ENCODE measurements around the gene RALGDS. TPM values are rescaled to one million over a fixed set of nuclear protein-coding genes. Genes with fewer than 3 reads are reported as not detected.

Gene RALGDS
- total and polyA plus RNA-seq, 2 experiments from 2014 or later = 8.6 to 20.3 TPM

DNA sequence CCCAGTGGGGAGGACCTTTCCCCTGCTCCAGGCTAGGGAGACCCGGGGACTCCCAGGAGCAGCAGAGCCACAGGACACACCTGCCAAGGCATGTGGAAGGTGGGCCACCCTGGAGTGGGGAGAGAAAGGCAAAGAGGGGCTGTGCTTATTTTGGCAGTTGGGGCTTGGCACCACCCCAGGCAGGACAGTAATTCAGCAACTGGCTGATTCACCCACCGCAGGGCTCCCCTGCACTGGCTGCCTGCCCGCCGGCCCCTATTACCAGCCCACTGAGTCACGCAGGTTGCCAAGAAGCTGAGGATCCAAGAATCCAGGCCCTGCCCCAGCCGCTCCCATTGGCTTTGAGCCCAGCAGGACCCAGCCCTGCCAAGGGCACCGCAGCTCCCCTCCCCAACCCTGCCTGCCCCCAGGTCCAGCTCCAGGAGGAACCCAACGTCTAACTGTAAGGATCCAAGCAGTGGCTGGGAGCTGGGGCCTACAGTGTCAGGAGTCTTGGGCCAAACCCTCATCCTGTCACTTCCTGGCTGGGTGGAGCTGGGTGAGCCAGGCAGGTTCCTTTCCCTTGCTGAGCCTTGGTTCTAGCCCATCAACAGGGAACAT, 14.2 kb upstream of the RALGDS start:
- no peaks in the 10 kb centered on the region for H3K4me1 ChIP-seq (ENCODE audit: insufficient read depth)
- ATAC-seq (no peak), DNase-seq (ENCODE audit: low spot score) (no peak)
- no peaks in the 10 kb centered on the region for H3F3A ChIP-seq (replicated peaks; ENCODE audit: low read depth)
- H3K79me2 ChIP-seq (replicated peaks; ENCODE audit: insufficient read depth) = no peaks in the 10 kb centered on the region
- H3K27me3 ChIP-seq (ENCODE audit: insufficient read depth) = no peaks in the 10 kb centered on the region
- H3K27ac ChIP-seq (ENCODE audit: low read depth) = no peak overlapping the region
- peaks cover 8% of the 10 kb centered on the region for H4K20me1 ChIP-seq (replicated peaks; ENCODE audit: insufficient read depth)
- no peaks in the 10 kb centered on the region for H3K9me3 Mint-ChIP-seq
- no peaks in the 10 kb centered on the region; the same call in 2 of the 3 replicates for H3K36me3 Mint-ChIP-seq (ENCODE audit: low read depth)
- H3K4me3 Mint-ChIP-seq = no peak overlapping the region
- H3K36me3 ChIP-seq (ENCODE audit: insufficient read depth) = no peaks in the 10 kb centered on the region
- no peak overlapping the region for H2AFZ ChIP-seq
- no peaks in the 10 kb centered on the region for H3K9me2 ChIP-seq (ENCODE audit: insufficient read depth)
- H3K27ac Mint-ChIP-seq = no peak overlapping the region
- no peak overlapping the region for H3K4me2 ChIP-seq
- H3K4me1 Mint-ChIP-seq = peaks cover 14% of the 10 kb centered on the region
- H3K4me3 ChIP-seq = no peak overlapping the region
- peaks cover 8% of the 10 kb centered on the region for H3K27me3 Mint-ChIP-seq (ENCODE audit: insufficient read depth, low read depth, poor library complexity)
- TF ChIP-seq JUNB (IDR thresholded peaks at IDR 0.05; ENCODE audit: unreplicated experiment) (no peak), STAT1 (IDR thresholded peaks at IDR 0.05; ENCODE audit: unreplicated experiment) (no peak), EZH2phosphoT487 (IDR thresholded peaks at IDR 0.05; ENCODE audit: unreplicated experiment) (no peak), ZNF331 (CRISPR knock-in tag; IDR thresholded peaks at IDR 0.05; ENCODE audit: low read depth) (no peak), POLR2AphosphoS5 (IDR thresholded peaks at IDR 0.05; ENCODE audit: low read depth) (no peak), NANOG (IDR thresholded peaks at IDR 0.05; ENCODE audit: borderline replicate concordance) (no peak), EZH2 (IDR thresholded peaks at IDR 0.05; ENCODE audit: low read depth, unreplicated experiment) (no peak), ZNF114 (CRISPR knock-in tag; IDR thresholded peaks at IDR 0.05) (no peak), CREB1 (CRISPR knock-in tag; IDR thresholded peaks at IDR 0.05; ENCODE audit: low read depth) (no peak)
- TF ChIP-seq, protein P1, sequence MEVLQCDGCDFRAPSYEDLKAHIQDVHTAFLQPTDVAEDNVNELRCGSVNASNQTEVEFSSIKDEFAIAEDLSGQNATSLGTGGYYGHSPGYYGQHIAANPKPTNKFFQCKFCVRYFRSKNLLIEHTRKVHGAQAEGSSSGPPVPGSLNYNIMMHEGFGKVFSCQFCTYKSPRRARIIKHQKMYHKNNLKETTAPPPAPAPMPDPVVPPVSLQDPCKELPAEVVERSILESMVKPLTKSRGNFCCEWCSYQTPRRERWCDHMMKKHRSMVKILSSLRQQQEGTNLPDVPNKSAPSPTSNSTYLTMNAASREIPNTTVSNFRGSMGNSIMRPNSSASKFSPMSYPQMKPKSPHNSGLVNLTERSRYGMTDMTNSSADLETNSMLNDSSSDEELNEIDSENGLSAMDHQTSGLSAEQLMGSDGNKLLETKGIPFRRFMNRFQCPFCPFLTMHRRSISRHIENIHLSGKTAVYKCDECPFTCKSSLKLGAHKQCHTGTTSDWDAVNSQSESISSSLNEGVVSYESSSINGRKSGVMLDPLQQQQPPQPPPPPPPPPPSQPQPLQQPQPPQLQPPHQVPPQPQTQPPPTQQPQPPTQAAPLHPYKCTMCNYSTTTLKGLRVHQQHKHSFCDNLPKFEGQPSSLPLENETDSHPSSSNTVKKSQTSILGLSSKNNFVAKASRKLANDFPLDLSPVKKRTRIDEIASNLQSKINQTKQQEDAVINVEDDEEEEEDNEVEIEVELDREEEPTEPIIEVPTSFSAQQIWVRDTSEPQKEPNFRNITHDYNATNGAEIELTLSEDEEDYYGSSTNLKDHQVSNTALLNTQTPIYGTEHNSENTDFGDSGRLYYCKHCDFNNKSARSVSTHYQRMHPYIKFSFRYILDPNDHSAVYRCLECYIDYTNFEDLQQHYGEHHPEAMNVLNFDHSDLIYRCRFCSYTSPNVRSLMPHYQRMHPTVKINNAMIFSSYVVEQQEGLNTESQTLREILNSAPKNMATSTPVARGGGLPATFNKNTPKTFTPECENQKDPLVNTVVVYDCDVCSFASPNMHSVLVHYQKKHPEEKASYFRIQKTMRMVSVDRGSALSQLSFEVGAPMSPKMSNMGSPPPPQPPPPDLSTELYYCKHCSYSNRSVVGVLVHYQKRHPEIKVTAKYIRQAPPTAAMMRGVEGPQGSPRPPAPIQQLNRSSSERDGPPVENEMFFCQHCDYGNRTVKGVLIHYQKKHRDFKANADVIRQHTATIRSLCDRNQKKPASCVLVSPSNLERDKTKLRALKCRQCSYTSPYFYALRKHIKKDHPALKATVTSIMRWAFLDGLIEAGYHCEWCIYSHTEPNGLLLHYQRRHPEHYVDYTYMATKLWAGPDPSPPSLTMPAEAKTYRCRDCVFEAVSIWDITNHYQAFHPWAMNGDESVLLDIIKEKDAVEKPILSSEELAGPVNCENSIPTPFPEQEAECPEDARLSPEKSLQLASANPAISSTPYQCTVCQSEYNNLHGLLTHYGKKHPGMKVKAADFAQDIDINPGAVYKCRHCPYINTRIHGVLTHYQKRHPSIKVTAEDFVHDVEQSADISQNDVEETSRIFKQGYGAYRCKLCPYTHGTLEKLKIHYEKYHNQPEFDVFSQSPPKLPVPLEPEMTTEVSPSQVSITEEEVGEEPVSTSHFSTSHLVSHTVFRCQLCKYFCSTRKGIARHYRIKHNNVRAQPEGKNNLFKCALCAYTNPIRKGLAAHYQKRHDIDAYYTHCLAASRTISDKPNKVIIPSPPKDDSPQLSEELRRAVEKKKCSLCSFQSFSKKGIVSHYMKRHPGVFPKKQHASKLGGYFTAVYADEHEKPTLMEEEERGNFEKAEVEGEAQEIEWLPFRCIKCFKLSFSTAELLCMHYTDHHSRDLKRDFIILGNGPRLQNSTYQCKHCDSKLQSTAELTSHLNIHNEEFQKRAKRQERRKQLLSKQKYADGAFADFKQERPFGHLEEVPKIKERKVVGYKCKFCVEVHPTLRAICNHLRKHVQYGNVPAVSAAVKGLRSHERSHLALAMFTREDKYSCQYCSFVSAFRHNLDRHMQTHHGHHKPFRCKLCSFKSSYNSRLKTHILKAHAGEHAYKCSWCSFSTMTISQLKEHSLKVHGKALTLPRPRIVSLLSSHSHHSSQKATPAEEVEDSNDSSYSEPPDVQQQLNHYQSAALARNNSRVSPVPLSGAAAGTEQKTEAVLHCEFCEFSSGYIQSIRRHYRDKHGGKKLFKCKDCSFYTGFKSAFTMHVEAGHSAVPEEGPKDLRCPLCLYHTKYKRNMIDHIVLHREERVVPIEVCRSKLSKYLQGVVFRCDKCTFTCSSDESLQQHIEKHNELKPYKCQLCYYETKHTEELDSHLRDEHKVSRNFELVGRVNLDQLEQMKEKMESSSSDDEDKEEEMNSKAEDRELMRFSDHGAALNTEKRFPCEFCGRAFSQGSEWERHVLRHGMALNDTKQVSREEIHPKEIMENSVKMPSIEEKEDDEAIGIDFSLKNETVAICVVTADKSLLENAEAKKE (CRISPR knock-in tag; IDR thresholded peaks at IDR 0.05) = no peak
- TF ChIP-seq, protein P2, sequence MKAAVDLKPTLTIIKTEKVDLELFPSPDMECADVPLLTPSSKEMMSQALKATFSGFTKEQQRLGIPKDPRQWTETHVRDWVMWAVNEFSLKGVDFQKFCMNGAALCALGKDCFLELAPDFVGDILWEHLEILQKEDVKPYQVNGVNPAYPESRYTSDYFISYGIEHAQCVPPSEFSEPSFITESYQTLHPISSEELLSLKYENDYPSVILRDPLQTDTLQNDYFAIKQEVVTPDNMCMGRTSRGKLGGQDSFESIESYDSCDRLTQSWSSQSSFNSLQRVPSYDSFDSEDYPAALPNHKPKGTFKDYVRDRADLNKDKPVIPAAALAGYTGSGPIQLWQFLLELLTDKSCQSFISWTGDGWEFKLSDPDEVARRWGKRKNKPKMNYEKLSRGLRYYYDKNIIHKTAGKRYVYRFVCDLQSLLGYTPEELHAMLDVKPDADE (IDR thresholded peaks at IDR 0.05) = no peak
- TF ChIP-seq, protein P3, sequence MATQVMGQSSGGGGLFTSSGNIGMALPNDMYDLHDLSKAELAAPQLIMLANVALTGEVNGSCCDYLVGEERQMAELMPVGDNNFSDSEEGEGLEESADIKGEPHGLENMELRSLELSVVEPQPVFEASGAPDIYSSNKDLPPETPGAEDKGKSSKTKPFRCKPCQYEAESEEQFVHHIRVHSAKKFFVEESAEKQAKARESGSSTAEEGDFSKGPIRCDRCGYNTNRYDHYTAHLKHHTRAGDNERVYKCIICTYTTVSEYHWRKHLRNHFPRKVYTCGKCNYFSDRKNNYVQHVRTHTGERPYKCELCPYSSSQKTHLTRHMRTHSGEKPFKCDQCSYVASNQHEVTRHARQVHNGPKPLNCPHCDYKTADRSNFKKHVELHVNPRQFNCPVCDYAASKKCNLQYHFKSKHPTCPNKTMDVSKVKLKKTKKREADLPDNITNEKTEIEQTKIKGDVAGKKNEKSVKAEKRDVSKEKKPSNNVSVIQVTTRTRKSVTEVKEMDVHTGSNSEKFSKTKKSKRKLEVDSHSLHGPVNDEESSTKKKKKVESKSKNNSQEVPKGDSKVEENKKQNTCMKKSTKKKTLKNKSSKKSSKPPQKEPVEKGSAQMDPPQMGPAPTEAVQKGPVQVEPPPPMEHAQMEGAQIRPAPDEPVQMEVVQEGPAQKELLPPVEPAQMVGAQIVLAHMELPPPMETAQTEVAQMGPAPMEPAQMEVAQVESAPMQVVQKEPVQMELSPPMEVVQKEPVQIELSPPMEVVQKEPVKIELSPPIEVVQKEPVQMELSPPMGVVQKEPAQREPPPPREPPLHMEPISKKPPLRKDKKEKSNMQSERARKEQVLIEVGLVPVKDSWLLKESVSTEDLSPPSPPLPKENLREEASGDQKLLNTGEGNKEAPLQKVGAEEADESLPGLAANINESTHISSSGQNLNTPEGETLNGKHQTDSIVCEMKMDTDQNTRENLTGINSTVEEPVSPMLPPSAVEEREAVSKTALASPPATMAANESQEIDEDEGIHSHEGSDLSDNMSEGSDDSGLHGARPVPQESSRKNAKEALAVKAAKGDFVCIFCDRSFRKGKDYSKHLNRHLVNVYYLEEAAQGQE (IDR thresholded peaks at IDR 0.05; ENCODE audit: unreplicated experiment) = no peak
- TF ChIP-seq, protein P4, sequence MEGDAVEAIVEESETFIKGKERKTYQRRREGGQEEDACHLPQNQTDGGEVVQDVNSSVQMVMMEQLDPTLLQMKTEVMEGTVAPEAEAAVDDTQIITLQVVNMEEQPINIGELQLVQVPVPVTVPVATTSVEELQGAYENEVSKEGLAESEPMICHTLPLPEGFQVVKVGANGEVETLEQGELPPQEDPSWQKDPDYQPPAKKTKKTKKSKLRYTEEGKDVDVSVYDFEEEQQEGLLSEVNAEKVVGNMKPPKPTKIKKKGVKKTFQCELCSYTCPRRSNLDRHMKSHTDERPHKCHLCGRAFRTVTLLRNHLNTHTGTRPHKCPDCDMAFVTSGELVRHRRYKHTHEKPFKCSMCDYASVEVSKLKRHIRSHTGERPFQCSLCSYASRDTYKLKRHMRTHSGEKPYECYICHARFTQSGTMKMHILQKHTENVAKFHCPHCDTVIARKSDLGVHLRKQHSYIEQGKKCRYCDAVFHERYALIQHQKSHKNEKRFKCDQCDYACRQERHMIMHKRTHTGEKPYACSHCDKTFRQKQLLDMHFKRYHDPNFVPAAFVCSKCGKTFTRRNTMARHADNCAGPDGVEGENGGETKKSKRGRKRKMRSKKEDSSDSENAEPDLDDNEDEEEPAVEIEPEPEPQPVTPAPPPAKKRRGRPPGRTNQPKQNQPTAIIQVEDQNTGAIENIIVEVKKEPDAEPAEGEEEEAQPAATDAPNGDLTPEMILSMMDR (conservative IDR thresholded peaks at IDR 0.05; ENCODE audit: low read depth in 2 of 2) = no peak
